Left ventricle myocardium inferior (tissue), 1 donor: ENCODE data around the gene PFDN5. TPM values are rescaled to one million over a fixed set of nuclear protein-coding genes. Genes with fewer than 3 reads are reported as not detected.

ENCODE experiments used
- DNase-seq: peaks from one replicate; pipeline ENCODE4 v3.0.0-alpha.2; 2020
- H3K27ac ChIP-seq: fragments of 200-600 bp; replicated peaks from 2 replicates; pipeline ENCODE4 v1.8.0; 2021
- H3K27me3 ChIP-seq: fragments of 200-600 bp; 2 replicates; pipeline ENCODE4 v1.8.0; 2021; ENCODE audit warnings: low read depth
- H3K36me3 ChIP-seq: fragments of 200-600 bp; 2 replicates; pipeline ENCODE4 v1.8.0; 2021
- H3K4me1 ChIP-seq: fragments of 200-600 bp; 2 replicates; pipeline ENCODE4 v1.8.0; 2021
- H3K4me3 ChIP-seq: fragments of 200-600 bp; 2 replicates; pipeline ENCODE4 v1.8.0; 2021; ENCODE audit warnings: mild to moderate bottlenecking, moderate library complexity
- H3K9me3 ChIP-seq: fragments of 200-600 bp; replicated peaks from 2 replicates; pipeline ENCODE4 v1.8.0; 2021
- intact Hi-C: fragments of 100-400 bp; cut with micrococcal nuclease; formaldehyde crosslinking; loops from one replicate; pipeline ENCODE4 v1.11.0; 2022
- total RNA-seq: library from RNA; stranded (reverse); fragmentation: NEBNext Ultra II Directional; extraction: Animal tissue kit (Norgen Biotek cat#: 25700); gene quantifications from one replicate; pipeline ENCODE4 v1.2.1, GENCODE V29; 2021
- TF ChIP-seq, protein P1 (sequence below): fragments of 200-600 bp; IDR thresholded peaks from 2 replicates; pipeline ENCODE4 v1.8.0; 2021; ENCODE audit warnings: antibody characterized with exemption, mild to moderate bottlenecking, borderline replicate concordance
- donor health status: DM: no; HTN: yes; CAD: no; lungs with severe emphysema.

PFDN5 gene
- total RNA-seq, 1 donor from 2014 or later, result 399 TPM

DNA sequence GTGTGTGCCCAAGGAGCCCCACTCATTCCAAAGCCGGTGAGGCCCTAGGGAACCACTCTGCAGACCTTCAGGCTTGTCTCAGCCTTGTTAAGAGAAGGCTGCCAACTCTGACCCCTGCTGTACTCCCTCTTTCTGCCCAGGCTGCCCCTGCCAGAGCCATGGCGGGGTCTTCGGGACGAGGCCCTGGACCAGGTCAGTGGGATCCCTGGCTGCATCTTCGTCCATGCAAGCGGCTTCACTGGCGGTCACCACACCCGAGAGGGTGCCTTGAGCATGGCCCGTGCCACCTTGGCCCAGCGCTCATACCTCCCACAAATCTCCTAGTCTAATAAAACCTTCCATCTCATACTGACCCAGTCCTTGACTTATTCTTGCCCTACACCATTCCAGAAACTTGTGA lies 11.5 kb downstream of the PFDN5 start:
- no peak overlapping the region for H3K4me3 ChIP-seq
- peaks cover 21% of the 10 kb centered on the region for H3K4me1 ChIP-seq
- no peaks in the 10 kb centered on the region for H3K9me3 ChIP-seq
- H3K36me3 ChIP-seq, result peaks cover 94% of the 10 kb centered on the region
- H3K27ac ChIP-seq, result no peak overlapping the region
- no peaks in the 10 kb centered on the region for H3K27me3 ChIP-seq
- TF ChIP-seq, protein P1, sequence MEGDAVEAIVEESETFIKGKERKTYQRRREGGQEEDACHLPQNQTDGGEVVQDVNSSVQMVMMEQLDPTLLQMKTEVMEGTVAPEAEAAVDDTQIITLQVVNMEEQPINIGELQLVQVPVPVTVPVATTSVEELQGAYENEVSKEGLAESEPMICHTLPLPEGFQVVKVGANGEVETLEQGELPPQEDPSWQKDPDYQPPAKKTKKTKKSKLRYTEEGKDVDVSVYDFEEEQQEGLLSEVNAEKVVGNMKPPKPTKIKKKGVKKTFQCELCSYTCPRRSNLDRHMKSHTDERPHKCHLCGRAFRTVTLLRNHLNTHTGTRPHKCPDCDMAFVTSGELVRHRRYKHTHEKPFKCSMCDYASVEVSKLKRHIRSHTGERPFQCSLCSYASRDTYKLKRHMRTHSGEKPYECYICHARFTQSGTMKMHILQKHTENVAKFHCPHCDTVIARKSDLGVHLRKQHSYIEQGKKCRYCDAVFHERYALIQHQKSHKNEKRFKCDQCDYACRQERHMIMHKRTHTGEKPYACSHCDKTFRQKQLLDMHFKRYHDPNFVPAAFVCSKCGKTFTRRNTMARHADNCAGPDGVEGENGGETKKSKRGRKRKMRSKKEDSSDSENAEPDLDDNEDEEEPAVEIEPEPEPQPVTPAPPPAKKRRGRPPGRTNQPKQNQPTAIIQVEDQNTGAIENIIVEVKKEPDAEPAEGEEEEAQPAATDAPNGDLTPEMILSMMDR, result no peak
- DNase-seq, result no peak
- intact Hi-C loops, result no loop called here

DNA sequence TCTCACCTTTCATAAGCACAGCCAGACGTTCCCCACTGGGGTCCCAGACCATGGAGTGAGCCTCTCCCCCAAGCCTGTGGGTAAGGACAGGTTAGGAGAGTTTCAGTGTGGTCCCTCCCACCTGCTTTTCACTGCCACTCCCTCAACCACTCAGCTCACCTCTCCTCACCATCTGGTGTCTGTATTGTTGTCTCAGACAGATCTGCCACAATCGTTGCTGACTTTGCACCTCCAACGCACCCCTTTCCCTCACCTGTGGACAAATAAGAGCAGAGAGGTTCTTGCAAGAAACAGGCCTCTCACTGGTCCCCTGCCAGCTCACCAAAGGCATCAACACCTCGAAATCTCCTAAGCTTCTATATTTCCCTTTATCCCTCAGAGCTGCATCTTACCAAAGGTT lies 12.9 kb downstream of the PFDN5 start:
- no peak overlapping the region for H3K27ac ChIP-seq
- H3K36me3 ChIP-seq, result peaks cover 91% of the 10 kb centered on the region
- H3K4me3 ChIP-seq, result no peak overlapping the region
- H3K4me1 ChIP-seq, result peaks cover 7% of the 10 kb centered on the region
- no peaks in the 10 kb centered on the region for H3K9me3 ChIP-seq
- H3K27me3 ChIP-seq, result no peaks in the 10 kb centered on the region
- TF ChIP-seq, protein P1, result no peak
- intact Hi-C loops, result no loop called here
- no peak for DNase-seq

DNA sequence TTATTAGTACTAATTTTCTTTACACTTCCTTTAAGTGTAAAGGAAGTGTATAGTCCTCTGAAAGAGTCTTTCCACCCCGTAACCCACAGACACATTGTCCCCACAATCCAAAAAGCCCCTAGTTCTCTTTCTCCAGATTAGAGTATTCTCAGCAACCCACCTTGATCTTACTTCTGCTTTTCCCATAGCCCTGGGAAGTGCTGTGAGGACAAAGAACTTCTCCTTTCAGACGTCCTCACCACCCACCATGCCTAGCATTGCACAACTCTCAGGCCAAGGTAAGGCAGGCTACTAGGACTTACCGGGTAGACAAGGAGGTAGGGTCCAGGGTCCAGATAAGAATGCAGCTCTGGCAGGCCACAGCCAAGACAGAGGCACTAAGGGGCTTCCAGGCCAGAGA lies 18.7 kb downstream of the PFDN5 start:
- intact Hi-C loops, result no loop called here

DNA sequence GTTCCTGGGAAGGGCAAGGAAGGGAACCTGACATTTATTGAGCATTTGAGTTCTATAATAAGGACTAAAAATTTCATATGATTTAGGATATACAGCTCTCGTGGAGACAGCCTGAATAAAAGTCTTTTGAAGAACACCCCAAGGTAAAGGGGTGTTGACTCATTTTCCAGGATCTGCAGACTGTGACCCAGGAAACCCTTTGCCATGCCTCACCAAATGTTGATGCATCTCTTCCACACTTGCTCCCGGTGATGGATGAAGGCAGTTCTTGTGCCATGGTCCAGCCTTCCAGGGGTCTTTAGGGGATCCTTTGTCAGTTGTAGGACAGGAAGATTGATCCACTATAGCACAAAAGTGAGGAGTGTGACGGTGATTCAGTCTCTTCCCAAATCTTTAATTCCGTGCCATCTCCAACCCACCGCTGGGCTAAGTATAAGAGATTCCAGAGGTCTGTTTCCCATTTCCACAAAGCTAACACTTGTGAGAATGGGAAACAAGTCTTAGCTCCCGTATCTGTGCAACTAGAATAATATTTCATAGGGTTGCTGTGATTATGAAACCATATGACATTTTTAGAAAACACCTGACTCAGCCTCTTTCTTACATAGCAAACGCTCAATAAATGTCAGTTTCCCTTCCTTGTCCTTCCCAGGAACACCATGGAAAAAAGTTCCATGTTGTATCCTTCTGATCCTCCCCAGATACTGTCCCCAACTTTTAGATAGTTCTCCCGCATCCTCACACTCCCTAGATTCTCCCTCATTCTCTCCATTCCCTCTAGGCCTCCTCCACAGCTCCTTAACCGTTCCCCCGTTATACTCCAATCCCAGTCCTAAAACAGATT lies 25.2 kb downstream of the PFDN5 start:
- peak overlapping the region; percentile 97 for H3K27ac ChIP-seq
- TF ChIP-seq, protein P1, result no peak
- intact Hi-C loops, result no loop called here
- peaks cover 51% of the 10 kb centered on the region for H3K4me1 ChIP-seq
- no peaks in the 10 kb centered on the region for H3K9me3 ChIP-seq
- H3K36me3 ChIP-seq, result peaks cover 26% of the 10 kb centered on the region
- peak overlapping the region; percentile 78 for H3K4me3 ChIP-seq
- H3K27me3 ChIP-seq, result no peaks in the 10 kb centered on the region
- DNase-seq, result no peak

More for the DNA sequence above, 18.7 kb downstream of the PFDN5 start:
- Histone ChIP-seq H3K9me3 (no peaks in the 10 kb centered on the region), H3K4me1 (peaks cover 5% of the 10 kb centered on the region), H3K36me3 (peaks cover 82% of the 10 kb centered on the region), H3K27me3 (no peaks in the 10 kb centered on the region), H3K27ac (no peak overlapping the region), H3K4me3 (no peak overlapping the region)
- no peak for DNase-seq
- TF ChIP-seq, protein P1, result no peak

DNA sequence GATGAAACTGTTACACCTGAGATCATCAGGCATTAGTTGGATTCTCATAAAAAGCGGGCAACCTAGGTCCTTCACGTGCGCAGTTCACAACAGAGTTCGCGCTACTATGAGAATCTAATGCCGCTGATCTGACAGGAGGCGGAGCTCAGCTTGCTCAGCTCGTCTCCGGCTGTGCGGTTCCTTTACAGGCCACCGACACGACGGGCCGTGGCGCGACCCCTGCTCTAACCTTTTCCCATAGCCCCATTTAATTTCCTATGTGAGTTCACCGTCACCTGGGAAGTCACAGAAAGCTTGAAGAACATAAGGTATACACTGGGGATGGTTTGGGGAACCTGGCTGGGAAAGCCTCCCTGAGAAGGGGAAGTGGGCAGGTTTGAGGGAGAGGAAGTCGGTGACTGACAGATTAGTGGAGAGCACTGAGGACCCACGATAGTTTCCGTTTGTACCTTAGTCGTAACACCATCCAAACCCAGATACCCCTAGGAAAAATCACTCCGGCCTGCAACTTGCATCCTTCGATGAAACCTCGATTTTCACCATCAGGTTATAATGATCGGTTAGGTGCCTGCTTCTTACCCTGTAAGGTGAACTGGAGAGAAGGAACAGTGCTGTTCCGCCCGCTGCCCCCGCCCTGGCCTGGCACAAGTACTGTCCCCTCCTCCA lies 28.9 kb downstream of the PFDN5 start:
- TF ChIP-seq, protein P1, result no peak
- Histone ChIP-seq H3K4me1 (peaks cover 50% of the 10 kb centered on the region), H3K27me3 (peaks cover 12% of the 10 kb centered on the region), H3K27ac (peak overlapping the region; percentile 92), H3K4me3 (peak overlapping the region; percentile 83), H3K9me3 (no peaks in the 10 kb centered on the region), H3K36me3 (peaks cover 2% of the 10 kb centered on the region)
- intact Hi-C loops, result no loop called here
- DNase-seq, result peak; percentile 28
